Cerebellar cortex (tissue), 1 donor: ENCODE results near the gene NRG2.

Experiments used
- DNase-seq: peaks from one replicate; pipeline ENCODE4 v3.0.0-alpha.2; 2015; ENCODE audit warnings: low spot score

Gene NRG2

DNA sequence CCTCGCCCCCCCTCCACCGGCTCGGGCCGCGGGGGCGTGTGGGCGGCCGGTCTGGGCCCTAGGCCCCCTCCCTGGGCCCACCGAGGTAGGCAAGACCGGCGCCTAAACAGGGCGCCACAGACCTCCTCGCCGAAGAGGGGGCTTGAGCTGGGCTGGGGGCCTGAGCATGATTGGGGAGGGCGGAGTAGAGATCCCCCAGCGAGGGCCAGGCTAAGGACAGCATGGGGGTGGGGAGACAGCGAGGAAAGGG lies 138.6 kb downstream of the NRG2 start:
- DNase-seq, result no peak

- DNase-seq, result no peak
Observed at GRCh38 chr5:139903795-139904565, 139.1 kb downstream of the NRG2 start.

- DNase-seq, result no peak
Observed at GRCh38 chr5:139903450-139903794, 139.7 kb downstream of the NRG2 start.

DNA sequence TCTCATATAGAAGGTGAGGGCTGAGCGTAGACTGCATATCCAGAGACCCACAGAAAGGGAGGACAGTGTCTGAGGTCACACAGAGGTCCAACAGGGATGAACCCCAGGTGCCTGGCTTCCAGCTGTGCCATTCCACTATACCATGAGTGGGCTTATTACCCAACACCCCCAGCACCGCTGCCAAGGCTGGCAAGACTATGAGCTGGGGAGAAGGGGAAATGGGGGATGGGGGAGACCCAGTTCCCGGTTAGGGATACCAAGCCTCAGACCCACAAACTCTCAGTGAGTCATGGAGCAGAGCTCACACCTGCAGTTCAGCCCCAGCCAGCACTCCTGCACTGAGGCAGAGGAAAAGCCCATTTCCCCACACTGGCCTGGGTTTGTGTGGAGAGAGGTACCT lies 141.1 kb downstream of the NRG2 start:
- no peak for DNase-seq

DNA sequence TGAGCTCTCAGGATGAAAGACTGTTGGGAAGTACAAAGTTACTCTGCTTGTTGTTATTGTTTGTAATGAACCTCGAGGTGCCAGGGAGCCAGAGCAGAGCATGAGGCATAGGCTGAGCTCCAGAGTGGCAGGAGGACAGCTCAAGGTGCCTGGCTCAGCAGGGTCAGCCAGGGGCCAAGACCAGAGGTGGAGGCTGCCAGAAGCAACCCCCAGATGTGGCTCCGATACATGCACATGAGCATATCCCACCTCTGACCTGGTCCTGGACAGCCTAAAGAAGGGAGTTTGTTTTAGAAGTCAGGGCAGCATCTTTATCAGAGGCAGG lies 141.9 kb downstream of the NRG2 start:
- no peak for DNase-seq

- no peak for DNase-seq
Observed at GRCh38 chr5:139900546-139901250, 142.4 kb downstream of the NRG2 start.

DNA sequence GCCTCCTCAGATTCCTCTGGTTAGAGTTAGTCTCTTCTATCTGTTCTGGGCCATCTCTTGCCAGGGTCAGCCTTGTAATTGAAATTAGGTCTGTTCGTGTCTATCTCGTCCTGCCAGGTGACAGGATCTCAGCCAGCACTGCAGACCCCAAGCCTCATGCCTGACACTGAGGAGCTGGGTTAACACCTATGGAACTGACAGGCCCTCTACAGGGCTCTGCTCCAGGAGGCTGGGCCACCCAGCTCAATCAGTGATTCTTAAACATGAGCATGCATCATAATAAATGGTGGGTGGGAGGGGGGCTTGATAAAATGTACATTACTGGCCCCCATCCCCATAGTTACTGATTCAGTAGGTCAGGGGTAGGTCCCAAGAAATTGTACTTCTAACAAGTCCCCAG lies 144.1 kb downstream of the NRG2 start:
- no peak for DNase-seq

DNA sequence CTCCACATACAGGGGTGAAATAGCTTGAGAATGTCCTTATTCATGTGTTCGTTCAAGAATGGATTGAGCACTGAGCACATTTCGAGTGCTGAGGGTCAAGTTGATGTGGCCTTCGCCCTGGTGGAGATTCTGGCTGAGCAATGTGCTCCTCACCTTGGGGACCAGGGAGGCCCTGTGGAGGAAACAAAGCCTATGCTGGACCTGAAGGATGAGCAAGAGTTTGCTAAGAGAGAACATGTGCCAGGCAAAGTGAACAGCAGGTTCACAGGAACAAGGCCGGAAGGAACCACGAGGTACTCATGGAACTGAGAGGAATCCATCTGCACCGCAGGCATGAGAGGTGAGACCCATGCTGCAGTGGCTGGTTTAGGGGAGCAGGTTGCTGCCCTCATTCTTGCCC lies 145.1 kb downstream of the NRG2 start:
- no peak for DNase-seq

- no peak for DNase-seq
Observed at GRCh38 chr5:139897342-139897741, 145.8 kb downstream of the NRG2 start.

GRCh38 chr5:139896718-139897117 lies 146.4 kb downstream of the NRG2 start:
- no peak for DNase-seq

- peak; percentile 52 for DNase-seq
Observed at GRCh38 chr5:139895647-139896046, 147.5 kb downstream of the NRG2 start.

DNA sequence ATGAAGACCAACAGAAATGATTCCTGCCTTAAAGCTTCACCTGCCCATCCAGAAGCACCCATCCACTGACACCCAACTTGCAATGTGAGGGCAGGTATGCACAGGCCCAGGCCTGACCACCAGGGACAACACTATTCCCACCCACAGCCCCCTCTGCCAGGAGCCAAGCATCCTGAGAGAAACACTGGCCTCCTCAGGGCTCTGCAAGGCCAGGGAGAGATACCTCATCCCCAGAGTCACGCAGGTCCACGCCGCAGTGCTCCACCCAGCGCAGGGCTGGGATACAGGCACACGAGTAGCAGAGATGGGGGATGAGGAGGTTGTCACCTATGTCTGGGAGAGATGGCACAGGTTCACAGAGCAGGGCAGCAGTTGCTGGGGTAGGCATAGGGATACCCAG lies 148.1 kb downstream of the NRG2 start:
- no peak for DNase-seq

- no peak for DNase-seq
Observed at GRCh38 chr5:139893873-139894272, 149.2 kb downstream of the NRG2 start.

DNA sequence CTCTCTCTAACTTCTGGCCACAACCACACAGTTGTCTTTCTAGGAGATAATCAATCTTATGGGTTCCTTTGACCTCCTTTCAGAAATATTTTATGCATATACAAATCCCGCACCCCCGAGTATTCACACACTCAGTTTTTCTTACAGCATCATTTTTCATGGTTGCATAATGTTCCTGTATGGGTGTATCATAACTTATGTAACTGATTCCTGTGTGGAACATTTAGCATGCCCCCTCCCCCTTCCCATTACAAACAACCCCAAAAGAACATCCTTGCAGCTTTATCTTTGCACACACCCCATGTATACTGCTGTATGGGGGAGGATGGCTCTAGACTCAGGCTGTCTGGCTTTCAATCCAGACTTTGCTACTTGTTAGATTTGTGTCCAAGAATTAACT lies 153.7 kb downstream of the NRG2 start:
- DNase-seq, result no peak

DNA sequence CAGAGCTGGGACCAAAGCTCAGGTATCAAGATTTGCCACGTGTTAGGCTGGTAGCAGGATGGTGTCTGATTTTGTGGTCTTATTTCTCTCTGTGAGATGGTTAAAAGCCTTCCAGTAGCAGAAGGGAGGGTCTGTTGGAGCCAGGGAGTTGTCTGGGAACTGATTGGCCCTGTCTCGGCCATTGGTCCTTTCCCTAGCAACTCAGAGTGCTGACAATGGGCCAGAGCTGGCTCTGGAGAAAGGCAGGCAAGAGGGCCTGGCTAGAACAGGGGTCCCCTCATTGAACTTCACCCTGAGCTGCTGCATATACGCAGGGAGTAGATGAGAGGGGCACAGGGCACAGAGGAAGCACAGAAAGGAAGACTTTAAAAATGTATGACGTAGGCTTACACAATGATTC lies 154.7 kb downstream of the NRG2 start:
- no peak for DNase-seq

- DNase-seq, result no peak
Observed at GRCh38 chr5:139886213-139886612, 156.9 kb downstream of the NRG2 start.

GRCh38 chr5:139885857-139886208 lies 157.3 kb downstream of the NRG2 start:
- DNase-seq, result no peak

GRCh38 chr5:139885172-139885856 lies 157.8 kb downstream of the NRG2 start:
- DNase-seq, result no peak

- no peak for DNase-seq
Observed at GRCh38 chr5:139884734-139885133, 158.4 kb downstream of the NRG2 start.

DNA sequence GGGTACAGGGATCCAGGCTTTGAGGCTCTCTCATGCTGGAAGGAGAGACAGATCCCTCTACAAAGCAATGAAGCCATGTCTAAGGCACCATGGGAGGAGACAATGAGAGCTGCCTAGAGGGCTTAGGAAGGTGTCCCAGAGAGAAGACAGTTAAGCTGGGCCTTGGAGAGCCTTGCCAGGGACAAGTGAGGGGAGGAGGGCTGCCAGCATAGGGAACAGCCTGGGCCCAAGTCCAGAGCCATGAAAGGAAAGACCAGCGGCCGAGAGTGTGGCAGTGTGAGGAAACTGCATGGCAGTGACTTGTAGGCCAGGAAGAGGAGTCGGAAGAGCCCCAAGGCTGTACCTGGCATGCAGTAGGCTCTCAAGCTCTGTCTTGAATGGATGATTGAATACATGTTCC lies 159.0 kb downstream of the NRG2 start:
- DNase-seq, result peak; percentile 29

- DNase-seq, result no peak
Observed at GRCh38 chr5:139882961-139883539, 160.0 kb downstream of the NRG2 start.

- DNase-seq, result no peak
Observed at GRCh38 chr5:139882316-139882715, 160.8 kb downstream of the NRG2 start.

- peak; percentile 18 for DNase-seq
Observed at GRCh38 chr5:139881143-139881733, 161.9 kb downstream of the NRG2 start.
